HepG2 (cell line): ENCODE data around the gene PXK. TPM values are rescaled to one million over a fixed set of nuclear protein-coding genes. Genes with fewer than 3 reads are reported as not detected.
A peak's percentile ranks its signal among the peaks of the same experiment; 100 is the strongest.

Experiments
- CENPT ChIP-seq: sonication (generic); formaldehyde crosslinking; IDR thresholded peaks from 2 replicates; pipeline ENCODE4 v1.8.0; 2022; ENCODE audit warnings: low read depth, mild to moderate bottlenecking, moderate library complexity, missing genetic modification reagents
- HNF4A ChIP-seq: sonication (generic); formaldehyde crosslinking; IDR thresholded peaks from 2 replicates; pipeline ENCODE4 v1.4.0; 2020; ENCODE audit warnings: missing genetic modification reagents
- RFX5 ChIP-seq: IDR thresholded peaks from 2 replicates; pipeline ENCODE4 v1.6.1; 2011; ENCODE audit warnings: low read depth, low read length, improper control_type of control experiment
- SALL1 ChIP-seq: sonication (generic); formaldehyde crosslinking; IDR thresholded peaks from 2 replicates; pipeline ENCODE4 v1.8.0; 2022; ENCODE audit warnings: mild to moderate bottlenecking, missing genetic modification reagents
- SP2 ChIP-seq: sonication (generic); formaldehyde crosslinking; IDR thresholded peaks from 2 replicates; pipeline ENCODE4 v1.5.1; 2020; ENCODE audit warnings: mild to moderate bottlenecking, missing genetic modification reagents
- SP5 ChIP-seq: IDR thresholded peaks from 2 replicates; pipeline ENCODE4 v1.6.1; 2016; ENCODE audit warnings: low read depth, borderline replicate concordance
- STAG1 ChIP-seq: sonication (generic); formaldehyde crosslinking; IDR thresholded peaks from 2 replicates; pipeline ENCODE4 v1.4.0; 2020; ENCODE audit warnings: missing genetic modification reagents
- SYNCRIP ChIP-seq: fragments of 200-400 bp; formaldehyde crosslinking; IDR thresholded peaks from 2 replicates; pipeline ENCODE4 v1.6.1; 2018; ENCODE audit warnings: mild to moderate bottlenecking, low read depth, low read length; ENCODE audit not compliant: insufficient read depth
- TCF12 ChIP-seq, 2 experiments: fragments of 450-650 bp in 1 of 2; sonication (generic) in 1 of 2; formaldehyde crosslinking in 1 of 2; IDR thresholded peaks; 2 replicates each; pipeline versions ENCODE4 v1.6.1 to v1.8.0; 2017 to 2022; ENCODE audit warnings: antibody characterized with exemption in 1 of 2, mild to moderate bottlenecking in 1 of 2, missing genetic modification reagents in 1 of 2, moderate library complexity in 1 of 2
- THYN1 ChIP-seq: sonication (generic); formaldehyde crosslinking; IDR thresholded peaks from 2 replicates; pipeline ENCODE4 v1.8.1; 2023; ENCODE audit warnings: low read depth, mild to moderate bottlenecking, moderate library complexity, missing genetic modification reagents, borderline replicate concordance
- ZNF484 ChIP-seq: sonication (generic); formaldehyde crosslinking; IDR thresholded peaks from 2 replicates; pipeline ENCODE4 v1.5.1; 2020; ENCODE audit warnings: mild to moderate bottlenecking, low read depth, missing genetic modification reagents, borderline replicate concordance
- ZNF777 ChIP-seq: sonication (generic); formaldehyde crosslinking; IDR thresholded peaks from 2 replicates; pipeline ENCODE4 v1.4.0; 2020; ENCODE audit warnings: missing genetic modification reagents
- ZNF792 ChIP-seq: IDR thresholded peaks from 2 replicates; pipeline ENCODE4 v1.6.1; 2016
- ZNF816 ChIP-seq: sonication (generic); formaldehyde crosslinking; IDR thresholded peaks from 2 replicates; pipeline ENCODE4 v1.8.0; 2022; ENCODE audit warnings: missing genetic modification reagents, mild to moderate bottlenecking, borderline replicate concordance
- polyA plus RNA-seq, 8 experiments: library from polyadenylated mRNA; depleted of rRNA in 3 of 8; stranded (reverse) in 7 of 8; unstranded in 1 of 8; fragments of >200 nt; fragmentation: Illumina TruSeq in 4 of 8; extraction: Trizol in 4 of 8; gene quantifications; 2 replicates each; pipeline versions ENCODE4 v1.2.1 to v1.2.3, GENCODE V29; 2011 to 2016; ENCODE audit warnings: low read depth in 4 of 8, missing spikeins in 1 of 8, mixed read lengths in 1 of 8; ENCODE audit not compliant: insufficient read depth in 1 of 8
- total RNA-seq, 5 experiments: library from RNA; depleted of rRNA; stranded (reverse); fragments of >200 nt; fragmentation: Illumina TruSeq; extraction: Trizol; gene quantifications; 2 replicates each; pipeline ENCODE4 v1.2.3, GENCODE V29; 2016; ENCODE audit warnings: low read depth in 1 of 5
- TF ChIP-seq, protein P1 (sequence below): sonication (generic); formaldehyde crosslinking; IDR thresholded peaks from 2 replicates; pipeline ENCODE4 v1.4.0; 2020; ENCODE audit warnings: missing genetic modification reagents
- TF ChIP-seq, protein P2 (sequence below): sonication (generic); formaldehyde crosslinking; IDR thresholded peaks from 2 replicates; pipeline ENCODE4 v1.5.1; 2020; ENCODE audit warnings: mild to moderate bottlenecking, missing genetic modification reagents, moderate library complexity
- TF ChIP-seq, protein P3 (sequence below): sonication (generic); formaldehyde crosslinking; IDR thresholded peaks from 2 replicates; pipeline ENCODE4 v1.5.1; 2020; ENCODE audit warnings: missing genetic modification reagents, mild to moderate bottlenecking, borderline replicate concordance
- TF ChIP-seq, protein P4 (sequence below): sonication (generic); formaldehyde crosslinking; IDR thresholded peaks from 2 replicates; pipeline ENCODE4 v1.4.0; 2020; ENCODE audit warnings: mild to moderate bottlenecking, missing genetic modification reagents
- TF ChIP-seq, protein P5 (sequence below): sonication (generic); formaldehyde crosslinking; IDR thresholded peaks from 2 replicates; pipeline ENCODE4 v1.8.1; 2023; ENCODE audit warnings: missing genetic modification reagents, mild to moderate bottlenecking, borderline replicate concordance
- TF ChIP-seq, protein P6 (sequence below): sonication (generic); formaldehyde crosslinking; IDR thresholded peaks from 2 replicates; pipeline ENCODE4 v1.5.0; 2020; ENCODE audit warnings: missing genetic modification reagents

PXK gene
- total and polyA plus RNA-seq, 2 of the 13 experiments (the other 11 are each of a cell fraction or from before 2014, with no cell fraction given): 6.4 to 18.6 TPM

DNA sequence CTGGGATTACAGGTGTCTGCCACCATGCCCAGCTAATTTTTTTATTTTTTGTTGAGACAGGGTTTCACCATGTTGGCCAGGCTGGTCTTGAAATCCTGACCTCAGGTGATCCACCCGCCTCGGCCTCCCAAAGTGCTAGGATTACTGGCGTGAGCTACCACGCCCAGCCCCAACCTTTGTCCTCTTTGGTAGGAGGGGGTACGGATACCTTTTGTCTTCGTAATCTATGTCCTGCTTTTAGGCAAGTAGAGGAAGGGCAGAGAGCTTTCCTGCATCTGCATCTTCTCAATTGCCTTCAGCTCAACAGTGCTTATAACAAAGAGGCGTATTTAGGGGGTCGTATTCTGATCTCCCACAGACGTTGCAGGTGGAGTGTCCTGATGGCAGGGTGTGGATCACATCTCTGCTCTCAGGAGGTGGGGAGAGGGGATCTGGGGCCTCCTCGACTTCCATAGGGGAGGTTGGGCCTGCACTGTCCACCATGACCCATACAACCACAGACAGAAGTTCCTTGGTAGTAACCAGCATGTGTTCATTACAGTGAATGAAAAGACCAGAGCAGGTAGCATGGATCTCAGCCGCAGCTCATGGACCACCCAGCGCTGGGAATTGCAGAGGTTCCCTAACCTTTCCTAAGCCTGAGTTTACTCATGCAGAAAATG is 137.8 kb downstream of the PXK start (continued):
- TF ChIP-seq HNF4A (CRISPR knock-in tag) (peak; percentile 47), ZNF484 (no peak), SP2 (CRISPR knock-in tag) (peak; percentile 25; the same call in 1 of the 2 replicates), ZNF792 (CRISPR knock-in tag) (no peak), STAG1 (CRISPR knock-in tag) (no peak), RFX5 (no peak), ZNF816 (CRISPR knock-in tag) (no peak), SP5 (peak; percentile 73), ZNF777 (CRISPR knock-in tag) (no peak), CENPT (CRISPR knock-in tag) (no peak), SYNCRIP (no peak), SALL1 (CRISPR knock-in tag) (no peak), THYN1 (CRISPR knock-in tag) (no peak), TCF12 (IDR thresholded peaks at IDR 0.05) (no peak), TCF12 (CRISPR knock-in tag; IDR thresholded peaks at IDR 0.05) (no peak)
- TF ChIP-seq, protein P1, sequence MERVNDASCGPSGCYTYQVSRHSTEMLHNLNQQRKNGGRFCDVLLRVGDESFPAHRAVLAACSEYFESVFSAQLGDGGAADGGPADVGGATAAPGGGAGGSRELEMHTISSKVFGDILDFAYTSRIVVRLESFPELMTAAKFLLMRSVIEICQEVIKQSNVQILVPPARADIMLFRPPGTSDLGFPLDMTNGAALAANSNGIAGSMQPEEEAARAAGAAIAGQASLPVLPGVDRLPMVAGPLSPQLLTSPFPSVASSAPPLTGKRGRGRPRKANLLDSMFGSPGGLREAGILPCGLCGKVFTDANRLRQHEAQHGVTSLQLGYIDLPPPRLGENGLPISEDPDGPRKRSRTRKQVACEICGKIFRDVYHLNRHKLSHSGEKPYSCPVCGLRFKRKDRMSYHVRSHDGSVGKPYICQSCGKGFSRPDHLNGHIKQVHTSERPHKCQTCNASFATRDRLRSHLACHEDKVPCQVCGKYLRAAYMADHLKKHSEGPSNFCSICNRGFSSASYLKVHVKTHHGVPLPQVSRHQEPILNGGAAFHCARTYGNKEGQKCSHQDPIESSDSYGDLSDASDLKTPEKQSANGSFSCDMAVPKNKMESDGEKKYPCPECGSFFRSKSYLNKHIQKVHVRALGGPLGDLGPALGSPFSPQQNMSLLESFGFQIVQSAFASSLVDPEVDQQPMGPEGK (CRISPR knock-in tag): peak; percentile 41; the same call in 1 of the 2 replicates
- TF ChIP-seq, protein P2, sequence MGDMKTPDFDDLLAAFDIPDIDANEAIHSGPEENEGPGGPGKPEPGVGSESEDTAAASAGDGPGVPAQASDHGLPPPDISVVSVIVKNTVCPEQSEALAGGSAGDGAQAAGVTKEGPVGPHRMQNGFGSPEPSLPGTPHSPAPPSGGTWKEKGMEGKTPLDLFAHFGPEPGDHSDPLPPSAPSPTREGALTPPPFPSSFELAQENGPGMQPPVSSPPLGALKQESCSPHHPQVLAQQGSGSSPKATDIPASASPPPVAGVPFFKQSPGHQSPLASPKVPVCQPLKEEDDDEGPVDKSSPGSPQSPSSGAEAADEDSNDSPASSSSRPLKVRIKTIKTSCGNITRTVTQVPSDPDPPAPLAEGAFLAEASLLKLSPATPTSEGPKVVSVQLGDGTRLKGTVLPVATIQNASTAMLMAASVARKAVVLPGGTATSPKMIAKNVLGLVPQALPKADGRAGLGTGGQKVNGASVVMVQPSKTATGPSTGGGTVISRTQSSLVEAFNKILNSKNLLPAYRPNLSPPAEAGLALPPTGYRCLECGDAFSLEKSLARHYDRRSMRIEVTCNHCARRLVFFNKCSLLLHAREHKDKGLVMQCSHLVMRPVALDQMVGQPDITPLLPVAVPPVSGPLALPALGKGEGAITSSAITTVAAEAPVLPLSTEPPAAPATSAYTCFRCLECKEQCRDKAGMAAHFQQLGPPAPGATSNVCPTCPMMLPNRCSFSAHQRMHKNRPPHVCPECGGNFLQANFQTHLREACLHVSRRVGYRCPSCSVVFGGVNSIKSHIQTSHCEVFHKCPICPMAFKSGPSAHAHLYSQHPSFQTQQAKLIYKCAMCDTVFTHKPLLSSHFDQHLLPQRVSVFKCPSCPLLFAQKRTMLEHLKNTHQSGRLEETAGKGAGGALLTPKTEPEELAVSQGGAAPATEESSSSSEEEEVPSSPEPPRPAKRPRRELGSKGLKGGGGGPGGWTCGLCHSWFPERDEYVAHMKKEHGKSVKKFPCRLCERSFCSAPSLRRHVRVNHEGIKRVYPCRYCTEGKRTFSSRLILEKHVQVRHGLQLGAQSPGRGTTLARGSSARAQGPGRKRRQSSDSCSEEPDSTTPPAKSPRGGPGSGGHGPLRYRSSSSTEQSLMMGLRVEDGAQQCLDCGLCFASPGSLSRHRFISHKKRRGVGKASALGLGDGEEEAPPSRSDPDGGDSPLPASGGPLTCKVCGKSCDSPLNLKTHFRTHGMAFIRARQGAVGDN (CRISPR knock-in tag): peak; percentile 32
- TF ChIP-seq, protein P3, sequence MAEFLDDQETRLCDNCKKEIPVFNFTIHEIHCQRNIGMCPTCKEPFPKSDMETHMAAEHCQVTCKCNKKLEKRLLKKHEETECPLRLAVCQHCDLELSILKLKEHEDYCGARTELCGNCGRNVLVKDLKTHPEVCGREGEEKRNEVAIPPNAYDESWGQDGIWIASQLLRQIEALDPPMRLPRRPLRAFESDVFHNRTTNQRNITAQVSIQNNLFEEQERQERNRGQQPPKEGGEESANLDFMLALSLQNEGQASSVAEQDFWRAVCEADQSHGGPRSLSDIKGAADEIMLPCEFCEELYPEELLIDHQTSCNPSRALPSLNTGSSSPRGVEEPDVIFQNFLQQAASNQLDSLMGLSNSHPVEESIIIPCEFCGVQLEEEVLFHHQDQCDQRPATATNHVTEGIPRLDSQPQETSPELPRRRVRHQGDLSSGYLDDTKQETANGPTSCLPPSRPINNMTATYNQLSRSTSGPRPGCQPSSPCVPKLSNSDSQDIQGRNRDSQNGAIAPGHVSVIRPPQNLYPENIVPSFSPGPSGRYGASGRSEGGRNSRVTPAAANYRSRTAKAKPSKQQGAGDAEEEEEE (CRISPR knock-in tag): no peak
- TF ChIP-seq, protein P4, sequence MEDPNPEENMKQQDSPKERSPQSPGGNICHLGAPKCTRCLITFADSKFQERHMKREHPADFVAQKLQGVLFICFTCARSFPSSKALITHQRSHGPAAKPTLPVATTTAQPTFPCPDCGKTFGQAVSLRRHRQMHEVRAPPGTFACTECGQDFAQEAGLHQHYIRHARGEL: 0 out of 2 replicates have a peak, but pooled peaks have one; percentile 20
- TF ChIP-seq, protein P5, sequence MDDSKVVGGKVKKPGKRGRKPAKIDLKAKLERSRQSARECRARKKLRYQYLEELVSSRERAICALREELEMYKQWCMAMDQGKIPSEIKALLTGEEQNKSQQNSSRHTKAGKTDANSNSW (CRISPR knock-in tag): no peak
- TF ChIP-seq, protein P6, sequence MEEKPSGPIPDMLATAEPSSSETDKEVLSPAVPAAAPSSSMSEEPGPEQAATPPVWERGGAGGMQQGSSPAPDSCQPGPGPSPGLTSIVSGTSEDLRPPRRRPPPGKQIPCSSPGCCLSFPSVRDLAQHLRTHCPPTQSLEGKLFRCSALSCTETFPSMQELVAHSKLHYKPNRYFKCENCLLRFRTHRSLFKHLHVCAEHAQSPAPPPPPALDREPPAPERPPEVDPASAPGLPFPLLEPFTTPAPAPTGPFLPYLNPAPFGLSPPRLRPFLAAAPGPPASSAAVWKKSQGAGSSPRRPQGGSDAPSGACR (CRISPR knock-in tag): no peak
